Keratinocyte (primary cell): ENCODE results near the gene PRKCE. TPM values are rescaled to one million over a fixed set of nuclear protein-coding genes. Genes with fewer than 3 reads are reported as not detected.

ENCODE experiments used
- DNase-seq: peaks from one replicate; pipeline ENCODE4 v3.0.0-alpha.2; 2011; ENCODE audit warnings: low read depth, missing footprints, low spot score
- FAIRE-seq: peaks from 2 replicates; lab custom pipeline; 2011; peaks lifted over from hg19 to GRCh38; lab: Jason Lieb, UNC
- H2AFZ ChIP-seq: 2 replicates; pipeline ENCODE4 v1.6.0; 2012; ENCODE audit warnings: low read length, control low read depth, inconsistent platforms; ENCODE audit not compliant: control insufficient read depth
- H3K27ac ChIP-seq: 2 replicates; pipeline ENCODE4 v1.5.1; 2011; ENCODE audit warnings: low read length; ENCODE audit not compliant: control insufficient read depth, insufficient read depth
- H3K27me3 ChIP-seq: 3 replicates; pipeline ENCODE4 v1.6.0; 2011; ENCODE audit warnings: low read length; ENCODE audit not compliant: control insufficient read depth, insufficient read depth; ENCODE audit errors: extremely low read depth
- H3K36me3 ChIP-seq, 2 experiments: 2 replicates in 1 of 2; 3 replicates in 1 of 2; pipeline ENCODE4 v1.5.1; 2011; ENCODE audit warnings: low read length in 2 of 2, mild to moderate bottlenecking in 1 of 2; ENCODE audit not compliant: control insufficient read depth in 2 of 2, insufficient read depth in 2 of 2; ENCODE audit errors: extremely low read depth in 1 of 2
- H3K4me1 ChIP-seq: 3 replicates; pipeline ENCODE4 v1.5.1; 2011; ENCODE audit warnings: low read length; ENCODE audit not compliant: control insufficient read depth, insufficient read depth; ENCODE audit errors: extremely low read depth
- H3K4me2 ChIP-seq: 3 replicates; pipeline ENCODE4 v1.6.0; 2011; ENCODE audit warnings: low read depth, low read length; ENCODE audit not compliant: control insufficient read depth, insufficient read depth; ENCODE audit errors: extremely low read depth
- H3K4me3 ChIP-seq, 3 experiments: fragments of 200-600 bp in 1 of 3; sonication (generic) in 1 of 3; 2 replicates in 2 of 3; 3 replicates in 1 of 3; pipeline ENCODE4 v1.5.1; 2011 to 2016; ENCODE audit warnings: low read length in 3 of 3, mild to moderate bottlenecking in 3 of 3, control low read depth in 2 of 3, inconsistent platforms in 1 of 3, low read depth in 1 of 3, mixed read lengths in 1 of 3, mixed run types in 1 of 3, moderate library complexity in 1 of 3; ENCODE audit not compliant: control insufficient read depth in 2 of 3, insufficient read depth in 2 of 3; ENCODE audit errors: extremely low read depth in 1 of 3
- H3K79me2 ChIP-seq: 2 replicates; pipeline ENCODE4 v1.6.0; 2012; ENCODE audit warnings: low read length; ENCODE audit not compliant: control insufficient read depth, insufficient read depth
- H3K9ac ChIP-seq: 3 replicates; pipeline ENCODE4 v1.6.0; 2011; ENCODE audit warnings: low read length; ENCODE audit not compliant: control insufficient read depth, insufficient read depth; ENCODE audit errors: extremely low read depth
- H3K9me1 ChIP-seq: 3 replicates; pipeline ENCODE4 v1.6.0; 2011; ENCODE audit warnings: low read length; ENCODE audit not compliant: control insufficient read depth, insufficient read depth; ENCODE audit errors: extremely low read depth
- H3K9me3 ChIP-seq: 2 replicates; pipeline ENCODE4 v1.5.1; 2012; ENCODE audit warnings: low read depth, low read length; ENCODE audit not compliant: control insufficient read depth
- H4K20me1 ChIP-seq: 3 replicates; pipeline ENCODE4 v1.6.0; 2011; ENCODE audit warnings: low read length; ENCODE audit not compliant: control insufficient read depth, insufficient read depth; ENCODE audit errors: extremely low read depth
- CTCF ChIP-seq, 3 experiments: IDR thresholded peaks in 1 of 3; conservative IDR thresholded peaks in 1 of 3; optimal IDR thresholded peaks in 1 of 3; 2 replicates in 2 of 3; 3 replicates in 1 of 3; pipeline versions ENCODE3 to v1.5.1; 2011; ENCODE audit warnings: low read length in 3 of 3, mild to moderate bottlenecking in 3 of 3, moderate library complexity in 2 of 3, control low read depth in 1 of 3, inconsistent platforms in 1 of 3; ENCODE audit not compliant: insufficient read depth in 2 of 3; ENCODE audit errors: extremely low read depth in 1 of 3
- EZH2 ChIP-seq: IDR thresholded peaks from one replicate; pipeline ENCODE4 v1.6.1; 2012; ENCODE audit warnings: inconsistent platforms, mild to moderate bottlenecking, low read length, moderate library complexity
- dilution Hi-C: fragments of 300-500 bp; cut with MboI; formaldehyde crosslinking; loops from one replicate; pipeline ENCODE4 v1.7.0; 2020; ENCODE audit warnings: low sequenced_read_pairs; ENCODE audit not compliant: extremely low pct_ligation_motif_present
- polyA plus RNA-seq, 5 experiments: library from polyadenylated mRNA; depleted of rRNA in 3 of 5; stranded (reverse) in 3 of 5; stranded (forward) in 1 of 5; unstranded in 1 of 5; fragments of >200 nt; gene quantifications; 1 replicate in 1 of 5; 2 replicates in 3 of 5; 3 replicates in 1 of 5; pipeline versions ENCODE4 v1.2.1 to v1.2.3, GENCODE V29; 2011 to 2012; ENCODE audit warnings: missing spikeins in 2 of 5, low read depth in 1 of 5, low replicate concordance in 1 of 5

PRKCE gene
- polyA plus RNA-seq, 1 donor (not counting 4 experiments of a cell fraction or from before 2014, with no cell fraction given): 2.0 TPM

GRCh38 chr2:45698554-45698953 lies 47.1 kb downstream of the PRKCE start:
- Histone ChIP-seq H3K4me3 (no peak overlapping the region), H3K36me3 (no peaks in the 10 kb centered on the region), H3K27ac (no peak overlapping the region), H2AFZ (no peak overlapping the region), H4K20me1 (no peaks in the 10 kb centered on the region), H3K9me3 (no peaks in the 10 kb centered on the region), H3K4me1 (peaks cover 13% of the 10 kb centered on the region), H3K79me2 (no peaks in the 10 kb centered on the region), H3K4me2 (no peak overlapping the region), H3K27me3 (no peaks in the 10 kb centered on the region), H3K9ac (no peak overlapping the region), H3K9me1 (peaks cover 6% of the 10 kb centered on the region)
- TF ChIP-seq CTCF (optimal IDR thresholded peaks at IDR 0.05 in 1 of 3, IDR thresholded peaks at IDR 0.05 in 1 of 3, conservative IDR thresholded peaks at IDR 0.05 in 1 of 3; ENCODE audit: extremely low read depth in 1 of 3, insufficient read depth in 2 of 3, low read length in 3 of 3) (no peak), EZH2 (no peak)
- dilution Hi-C loops: no loop called here
- FAIRE-seq (no peak), DNase-seq (no peak)

- Histone ChIP-seq H3K4me2 (no peak overlapping the region), H3K9me3 (no peaks in the 10 kb centered on the region), H3K27me3 (no peaks in the 10 kb centered on the region), H3K27ac (no peak overlapping the region), H3K79me2 (no peaks in the 10 kb centered on the region), H3K36me3 (no peaks in the 10 kb centered on the region), H3K9me1 (peaks cover 6% of the 10 kb centered on the region), H3K4me1 (peaks cover 13% of the 10 kb centered on the region), H3K9ac (no peak overlapping the region), H4K20me1 (no peaks in the 10 kb centered on the region), H2AFZ (no peak overlapping the region), H3K4me3 (no peak overlapping the region)
- DNase-seq: no peak
- dilution Hi-C loops: no loop called here
- TF ChIP-seq EZH2 (no peak), CTCF (optimal IDR thresholded peaks at IDR 0.05 in 1 of 3, IDR thresholded peaks at IDR 0.05 in 1 of 3, conservative IDR thresholded peaks at IDR 0.05 in 1 of 3; ENCODE audit: extremely low read depth in 1 of 3, insufficient read depth in 2 of 3, low read length in 3 of 3) (no peak)
- no peak for FAIRE-seq
These were observed 47.7 kb downstream of the PRKCE start for GRCh38 chr2:45699032-45699658.
